Measurements from ENCODE around the gene GMIP. TPM values are rescaled to one million over a fixed set of nuclear protein-coding genes. Genes with fewer than 3 reads are reported as not detected.

GMIP gene
- total RNA-seq, 1 donor from 2014 or later: 6.3 TPM

GRCh38 chr19:19679176-19680073 is 36.0 kb upstream of the GMIP start:
- H3K4me3 ChIP-seq (ENCODE audit: low read depth, low read length): no peak overlapping the region
- H3K36me3 ChIP-seq (ENCODE audit: control insufficient read depth, insufficient read depth, low read length): peaks cover 1% of the 10 kb centered on the region
- H3K27me3 ChIP-seq (ENCODE audit: control insufficient read depth, insufficient read depth, low read length): no peaks in the 10 kb centered on the region
- no peak for TF ChIP-seq CTCF (IDR thresholded peaks at IDR 0.05; ENCODE audit: insufficient read depth, low read length, poor library complexity, severe bottlenecking)
- no peak for DNase-seq (ENCODE audit: low read depth)

- DNase-seq (ENCODE audit: low read depth): no peak
- no peak overlapping the region for H3K4me3 ChIP-seq (ENCODE audit: low read depth, low read length)
- TF ChIP-seq CTCF (IDR thresholded peaks at IDR 0.05; ENCODE audit: insufficient read depth, low read length, poor library complexity, severe bottlenecking): no peak
- H3K36me3 ChIP-seq (ENCODE audit: control insufficient read depth, insufficient read depth, low read length): peaks cover 1% of the 10 kb centered on the region
- no peaks in the 10 kb centered on the region for H3K27me3 ChIP-seq (ENCODE audit: control insufficient read depth, insufficient read depth, low read length)
Measured at GRCh38 chr19:19677579-19677978, 34.1 kb upstream of the GMIP start.

GRCh38 chr19:19674315-19674714 is 30.9 kb upstream of the GMIP start:
- no peak overlapping the region for H3K4me3 ChIP-seq (ENCODE audit: low read depth, low read length)
- H3K27me3 ChIP-seq (ENCODE audit: control insufficient read depth, insufficient read depth, low read length): no peaks in the 10 kb centered on the region
- TF ChIP-seq CTCF (IDR thresholded peaks at IDR 0.05; ENCODE audit: insufficient read depth, low read length, poor library complexity, severe bottlenecking): no peak
- no peak for DNase-seq (ENCODE audit: low read depth)
- H3K36me3 ChIP-seq (ENCODE audit: control insufficient read depth, insufficient read depth, low read length): peaks cover 1% of the 10 kb centered on the region

GRCh38 chr19:19672816-19673215 is 29.4 kb upstream of the GMIP start:
- no peaks in the 10 kb centered on the region for H3K36me3 ChIP-seq (ENCODE audit: control insufficient read depth, insufficient read depth, low read length)
- H3K27me3 ChIP-seq (ENCODE audit: control insufficient read depth, insufficient read depth, low read length): no peaks in the 10 kb centered on the region
- no peak for DNase-seq (ENCODE audit: low read depth)
- no peak for TF ChIP-seq CTCF (IDR thresholded peaks at IDR 0.05; ENCODE audit: insufficient read depth, low read length, poor library complexity, severe bottlenecking)
- no peak overlapping the region for H3K4me3 ChIP-seq (ENCODE audit: low read depth, low read length)

DNA sequence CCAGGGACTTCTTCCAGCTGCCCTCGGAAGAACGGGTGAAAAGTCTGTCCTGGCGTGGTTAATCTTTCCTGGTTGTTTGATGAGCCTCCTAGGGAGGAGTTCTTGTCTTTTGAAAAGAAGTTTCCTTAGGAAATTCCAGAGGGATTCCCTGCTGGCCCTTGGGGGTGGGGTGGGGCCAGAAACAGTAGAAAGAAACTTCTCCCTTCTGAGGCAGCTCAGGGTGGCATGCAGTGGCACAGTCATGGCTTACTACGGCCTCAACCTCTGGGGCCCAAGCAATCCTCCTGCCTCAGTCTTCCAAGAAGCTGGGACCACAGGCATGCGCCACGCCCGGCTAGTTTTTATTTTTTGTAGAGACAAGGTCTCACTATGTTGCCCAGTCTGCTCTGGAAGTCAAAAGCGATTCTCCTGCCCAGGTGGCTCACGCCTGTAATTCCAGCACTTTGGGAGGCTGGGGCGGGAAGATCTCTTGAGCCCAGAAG is 26.7 kb upstream of the GMIP start:
- H3K27me3 ChIP-seq (ENCODE audit: control insufficient read depth, insufficient read depth, low read length): no peaks in the 10 kb centered on the region
- H3K36me3 ChIP-seq (ENCODE audit: control insufficient read depth, insufficient read depth, low read length): no peaks in the 10 kb centered on the region
- DNase-seq (ENCODE audit: low read depth): no peak
- H3K4me3 ChIP-seq (ENCODE audit: low read depth, low read length): no peak overlapping the region
- TF ChIP-seq CTCF (IDR thresholded peaks at IDR 0.05; ENCODE audit: insufficient read depth, low read length, poor library complexity, severe bottlenecking): no peak

All from kidney epithelial cell (primary cell).